ENCODE measurements around the gene SMTN. TPM values are rescaled to one million over a fixed set of nuclear protein-coding genes. Genes with fewer than 3 reads are reported as not detected.

Gene SMTN
- total RNA-seq = 10 to 100 TPM; 40.1 to 45.8 TPM

DNA sequence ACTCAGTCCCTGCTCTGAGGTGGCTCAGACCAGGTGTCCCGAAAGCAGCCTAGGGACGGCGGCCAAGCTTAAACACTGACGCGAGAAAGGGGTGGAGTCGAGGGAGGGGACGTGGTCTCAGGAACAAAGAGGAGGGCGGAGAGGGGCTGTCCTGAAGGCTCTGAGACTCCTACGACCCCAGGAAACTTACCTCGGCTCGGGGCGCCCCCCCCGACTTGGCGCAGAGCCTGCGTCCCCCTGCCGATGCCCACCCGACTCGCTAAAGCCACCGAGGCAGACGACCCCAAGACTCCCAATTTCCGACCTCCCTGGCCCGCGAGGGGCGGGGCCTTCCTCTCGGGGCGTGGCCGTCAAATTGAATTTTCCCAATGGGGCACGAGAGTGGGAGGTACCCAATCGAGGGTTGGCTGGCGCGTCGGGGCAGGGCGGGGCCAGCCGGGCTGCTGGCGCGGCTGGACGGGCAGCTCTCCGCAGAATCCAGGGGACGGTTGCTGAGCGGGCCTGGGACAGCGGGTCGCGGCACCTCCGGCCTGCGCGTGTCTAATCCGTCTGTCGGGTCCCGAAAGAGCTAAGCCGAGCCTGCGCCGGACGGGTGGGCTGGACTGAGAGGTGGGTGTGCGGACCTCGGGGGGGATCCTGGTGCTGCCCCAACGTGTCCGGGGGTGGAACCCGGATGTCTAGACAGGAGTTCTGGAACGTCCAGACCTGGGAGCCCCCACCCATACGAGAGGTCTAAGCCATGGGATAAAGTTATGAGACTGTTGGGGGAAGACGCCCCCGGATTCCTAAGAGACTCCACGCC lies at the start of gene SMTN:
Gene SMTN, plus strand, starts transcription at position 471 of the 802 bp plus-strand sequence. CDS start 1,941 bp downstream, outside the sequence.
- H3K36me3 Mint-ChIP-seq (ENCODE audit: low read depth) = peaks cover 2% of the 10 kb centered on the region
- peaks cover 30% of the 10 kb centered on the region for H3K4me1 Mint-ChIP-seq
- ChIA-PET CTCF (interaction anchor here (0.5 to 1.7 kb wide), 5 partner anchors 26 to 431 kb away, joined by 3 read pairs; partner anchors contain the start of gene SELENOM), POLR2A (interaction anchor here (1.1 kb wide), 2 partner anchors 17 to 26 kb away, joined by 3 to 4 read pairs; partner anchors contain the start of gene SELENOM)
- no peaks in the 10 kb centered on the region for H3K9me3 Mint-ChIP-seq (ENCODE audit: low read depth)
- H3K27ac Mint-ChIP-seq = peak within 1 kb of the TSS; percentile 63
- H3K4me3 Mint-ChIP-seq = peak within 1 kb of the TSS; percentile 82
- DNase-seq (peak; percentile 92), ATAC-seq (peak; percentile 67)
- intact Hi-C loops (cut with DNase I, micrococcal nuclease) = loop anchor here (1.0 to 10.0 kb wide), 6 partner anchors 264 to 1196 kb away; partner anchors contain the start of genes MTMR3 (in 1 of the 2) and PES1 (in 1 of the 2)
- no peaks in the 10 kb centered on the region for H3K27me3 Mint-ChIP-seq

DNA sequence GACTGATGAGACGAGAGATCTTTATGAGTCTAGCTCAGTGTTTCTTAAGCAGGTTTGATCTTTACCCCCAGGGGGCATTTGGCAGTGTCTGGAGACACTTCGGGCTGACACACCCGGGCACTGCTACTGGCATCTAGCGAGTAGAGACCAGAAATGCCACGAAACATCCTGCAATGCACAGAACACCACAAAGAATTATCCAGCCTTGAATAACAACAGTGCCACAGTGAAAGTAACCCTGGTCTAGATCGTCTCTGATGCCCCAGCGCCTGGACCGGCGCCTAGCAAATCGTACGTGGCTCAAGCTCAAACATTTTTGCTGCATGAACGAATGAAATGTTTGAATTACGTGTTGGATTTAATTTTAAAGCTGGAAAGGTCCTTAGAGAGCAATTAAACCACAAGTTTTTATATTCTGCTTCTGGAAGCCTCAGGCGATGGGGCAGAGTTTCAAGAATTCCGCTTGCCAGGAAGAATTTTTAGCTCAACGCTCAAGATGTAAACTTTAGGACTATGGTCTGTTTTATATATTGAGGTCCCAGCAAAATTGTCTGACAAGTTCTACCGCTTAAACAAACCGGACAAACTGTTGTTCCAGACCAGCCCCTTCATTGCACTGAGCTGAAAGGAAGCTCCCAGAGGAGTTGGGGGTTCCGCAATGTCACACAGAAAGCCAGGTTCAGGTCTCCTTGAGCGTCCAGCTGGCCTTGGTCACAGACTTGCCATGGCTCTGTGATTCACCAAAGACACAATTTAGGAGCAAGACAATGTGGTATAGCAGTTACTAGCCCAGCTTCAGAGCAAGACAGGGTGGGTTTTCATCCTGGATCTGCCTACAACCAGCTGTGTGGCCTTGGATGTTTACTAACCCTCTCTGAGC lies 44.2 kb upstream of the SMTN start:
- Mint-ChIP-seq H3K27ac (no peak overlapping the region), H3K4me3 (no peak overlapping the region), H3K27me3 (no peaks in the 10 kb centered on the region), H3K36me3 (ENCODE audit: low read depth) (no peaks in the 10 kb centered on the region), H3K4me1 (no peaks in the 10 kb centered on the region), H3K9me3 (ENCODE audit: low read depth) (no peaks in the 10 kb centered on the region)
- ChIA-PET CTCF (interaction anchor here (0.8 kb wide), 1 partner anchor 30 kb away, joined by 3 read pairs; no protein-coding TSS in a partner anchor), POLR2A (no interaction called here)
- DNase-seq (no peak), ATAC-seq (no peak)
- intact Hi-C loops (cut with DNase I, micrococcal nuclease) = no loop called here

DNA sequence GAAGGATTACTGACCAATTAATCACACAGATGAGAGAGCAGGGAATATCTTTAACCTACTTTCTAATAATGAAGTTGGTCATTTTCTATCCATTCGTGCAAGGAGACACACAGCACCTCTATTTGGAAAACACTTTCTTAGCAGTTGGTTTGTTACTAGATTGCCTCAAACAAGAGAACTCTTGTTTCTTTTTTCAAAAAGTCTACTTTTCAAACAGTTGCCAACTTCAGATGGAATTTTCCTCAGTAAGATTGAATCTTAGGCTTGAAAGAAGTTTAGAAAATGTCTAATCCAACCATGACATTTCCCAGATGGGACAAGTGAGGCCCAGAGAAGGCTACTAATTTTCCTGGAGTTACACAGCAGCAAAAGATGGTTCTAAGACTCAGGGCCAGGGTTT lies 42.4 kb upstream of the SMTN start:
- DNase-seq (no peak), ATAC-seq (no peak)
- POLR2A ChIA-PET = no interaction called here
- no peaks in the 10 kb centered on the region for H3K27me3 Mint-ChIP-seq
- no peak overlapping the region for H3K4me3 Mint-ChIP-seq
- H3K4me1 Mint-ChIP-seq = no peaks in the 10 kb centered on the region
- CTCF ChIA-PET = no interaction called here
- intact Hi-C loops (cut with DNase I, micrococcal nuclease) = no loop called here
- H3K27ac Mint-ChIP-seq = no peak overlapping the region
- H3K9me3 Mint-ChIP-seq (ENCODE audit: low read depth) = no peaks in the 10 kb centered on the region
- H3K36me3 Mint-ChIP-seq (ENCODE audit: low read depth) = no peaks in the 10 kb centered on the region

DNA sequence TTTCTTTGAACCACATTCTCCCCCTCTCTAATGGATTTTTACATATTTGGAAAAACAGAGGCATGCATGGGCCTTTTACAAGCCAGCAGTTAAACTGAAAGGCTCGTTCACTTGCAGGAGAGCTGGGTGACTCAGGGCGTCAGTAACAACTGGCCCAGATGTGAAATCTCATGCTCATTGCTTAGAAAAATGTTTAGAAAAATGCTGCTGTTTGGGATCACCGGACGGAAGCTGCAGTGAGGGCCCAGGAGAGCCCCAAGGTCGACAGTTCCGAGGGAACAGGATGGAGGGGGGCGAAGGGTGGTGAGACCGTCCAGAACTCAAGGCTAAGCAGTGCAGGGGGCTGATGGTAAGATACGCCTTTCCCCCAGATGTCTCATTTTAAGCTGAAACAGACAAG lies 41.7 kb upstream of the SMTN start:
- Mint-ChIP-seq H3K36me3 (ENCODE audit: low read depth) (no peaks in the 10 kb centered on the region), H3K27ac (no peak overlapping the region), H3K9me3 (ENCODE audit: low read depth) (no peaks in the 10 kb centered on the region), H3K4me1 (no peaks in the 10 kb centered on the region), H3K27me3 (no peaks in the 10 kb centered on the region), H3K4me3 (no peak overlapping the region)
- no peak for ATAC-seq
- ChIA-PET CTCF (no interaction called here), POLR2A (no interaction called here)
- DNase-seq = no peak
- intact Hi-C loops (cut with DNase I, micrococcal nuclease) = no loop called here

DNA sequence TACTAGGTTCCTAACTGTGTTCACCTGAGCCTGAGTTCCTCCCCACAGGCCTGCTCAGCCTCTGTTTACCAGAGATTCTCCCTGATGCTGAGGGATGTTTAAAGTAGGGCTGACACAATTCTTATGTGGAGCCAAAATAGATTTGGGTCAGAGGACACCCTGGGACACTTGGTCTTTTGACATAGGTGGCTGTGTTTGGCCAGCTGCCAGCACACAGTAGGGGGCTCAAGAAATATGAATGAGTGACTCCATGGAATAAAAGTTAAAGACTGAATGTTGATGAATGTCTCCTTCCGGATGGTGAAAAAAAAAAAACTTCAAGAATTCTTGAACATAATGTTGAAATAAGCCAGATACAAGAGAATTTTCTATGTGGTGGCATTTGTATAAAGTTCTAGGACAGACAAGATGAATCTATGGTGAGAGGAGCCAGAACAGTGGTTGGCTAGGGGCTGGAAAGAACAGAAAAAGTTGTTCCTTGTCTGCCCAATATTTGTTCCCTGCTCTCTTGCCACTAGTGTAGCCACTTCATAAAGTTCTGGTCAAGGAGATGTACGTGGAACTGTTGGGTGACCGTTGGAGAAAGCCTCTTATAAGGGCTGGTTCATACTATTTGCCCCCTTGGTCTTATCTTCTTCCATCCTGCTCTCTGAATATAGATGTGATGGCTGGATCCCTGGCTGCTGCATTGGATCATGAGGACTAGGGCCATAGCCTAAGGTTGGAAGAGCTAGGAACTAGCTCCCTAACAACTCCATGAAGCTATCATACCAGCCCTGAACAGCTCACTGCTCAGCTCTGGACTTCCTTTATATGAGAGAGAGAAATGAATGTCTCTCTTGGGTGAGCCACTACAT lies 40.3 kb upstream of the SMTN start:
- CTCF ChIA-PET = interaction anchor here (0.6 kb wide), 1 partner anchor 411 kb away, joined by 5 read pairs; no protein-coding TSS in a partner anchor
- Mint-ChIP-seq H3K27ac (no peak overlapping the region), H3K9me3 (ENCODE audit: low read depth) (no peaks in the 10 kb centered on the region), H3K4me3 (no peak overlapping the region), H3K36me3 (ENCODE audit: low read depth) (no peaks in the 10 kb centered on the region), H3K27me3 (no peaks in the 10 kb centered on the region), H3K4me1 (no peaks in the 10 kb centered on the region)
- POLR2A ChIA-PET = interaction anchor here (0.8 kb wide), 1 partner anchor 118 kb away, joined by 4 read pairs; no protein-coding TSS in a partner anchor
- intact Hi-C loops (cut with DNase I, micrococcal nuclease) = no loop called here
- ATAC-seq (no peak), DNase-seq (no peak)

DNA sequence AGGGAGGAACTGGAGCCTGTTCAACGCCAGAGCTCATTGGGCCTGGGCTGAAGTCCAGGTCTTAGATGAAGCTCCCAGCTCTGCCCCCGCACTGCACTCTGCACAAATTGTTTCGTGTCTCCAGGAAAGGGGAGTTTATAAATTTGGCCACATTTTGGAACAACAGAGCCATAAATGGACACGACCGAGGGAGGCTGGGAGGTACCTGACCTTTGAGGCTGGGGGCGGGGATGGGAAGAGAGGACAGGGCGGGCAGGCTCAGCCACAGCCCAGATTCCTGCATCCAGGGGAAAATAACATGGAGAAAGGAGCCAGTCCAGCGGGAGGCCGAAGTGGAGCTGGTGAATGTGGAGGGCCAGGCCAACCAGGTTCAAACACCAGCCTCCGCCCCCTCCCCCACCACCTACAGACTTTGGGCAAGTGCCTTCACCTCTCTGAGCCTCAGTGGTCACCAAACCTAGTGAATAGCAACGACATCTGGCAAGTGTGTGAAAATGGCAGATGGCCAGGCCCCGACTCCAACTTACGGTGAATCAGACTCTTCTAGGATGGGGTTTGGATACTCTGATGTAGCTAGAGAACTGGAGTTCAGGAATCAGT lies 36.8 kb upstream of the SMTN start:
- no peak overlapping the region for H3K4me3 Mint-ChIP-seq
- DNase-seq (no peak), ATAC-seq (no peak)
- H3K27ac Mint-ChIP-seq = no peak overlapping the region
- ChIA-PET CTCF (interaction anchor here (0.6 kb wide), 1 partner anchor 20 kb away, joined by 3 read pairs; no protein-coding TSS in a partner anchor), POLR2A (no interaction called here)
- H3K4me1 Mint-ChIP-seq = no peaks in the 10 kb centered on the region
- no peaks in the 10 kb centered on the region for H3K27me3 Mint-ChIP-seq
- H3K9me3 Mint-ChIP-seq (ENCODE audit: low read depth) = no peaks in the 10 kb centered on the region
- intact Hi-C loops (cut with DNase I, micrococcal nuclease) = no loop called here
- H3K36me3 Mint-ChIP-seq (ENCODE audit: low read depth) = no peaks in the 10 kb centered on the region

DNA sequence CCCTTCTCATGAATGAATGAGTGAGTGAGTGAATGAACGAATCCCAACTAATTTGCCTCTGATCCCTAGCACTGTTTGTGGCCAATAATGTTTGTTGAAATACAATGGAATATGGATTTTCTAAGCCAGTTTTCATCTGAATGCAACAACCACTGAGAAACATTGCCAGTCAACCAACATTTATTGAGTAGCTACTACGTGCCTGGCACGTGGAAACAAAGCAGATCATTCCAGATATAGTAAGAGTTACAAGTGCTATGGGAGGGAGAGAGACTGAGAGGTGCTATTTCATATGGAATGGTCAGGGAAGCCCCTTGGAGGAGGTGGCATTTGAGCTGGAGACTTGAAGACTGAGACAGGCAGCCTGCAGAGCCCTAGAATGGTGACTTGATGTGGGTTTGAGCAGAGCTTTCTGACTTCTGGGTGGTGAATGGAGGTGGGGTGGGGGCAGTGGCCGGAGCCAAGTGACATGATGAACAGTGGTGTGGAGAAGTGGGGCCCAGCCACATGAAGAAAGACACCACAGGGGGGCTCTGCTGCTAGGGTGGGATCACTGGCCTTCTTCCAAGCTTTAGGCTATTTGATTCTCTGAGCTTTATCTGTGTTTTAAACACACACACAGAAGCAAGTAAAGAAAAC lies 35.1 kb upstream of the SMTN start:
- H3K36me3 Mint-ChIP-seq (ENCODE audit: low read depth) = no peaks in the 10 kb centered on the region
- no peaks in the 10 kb centered on the region for H3K4me1 Mint-ChIP-seq

DNA sequence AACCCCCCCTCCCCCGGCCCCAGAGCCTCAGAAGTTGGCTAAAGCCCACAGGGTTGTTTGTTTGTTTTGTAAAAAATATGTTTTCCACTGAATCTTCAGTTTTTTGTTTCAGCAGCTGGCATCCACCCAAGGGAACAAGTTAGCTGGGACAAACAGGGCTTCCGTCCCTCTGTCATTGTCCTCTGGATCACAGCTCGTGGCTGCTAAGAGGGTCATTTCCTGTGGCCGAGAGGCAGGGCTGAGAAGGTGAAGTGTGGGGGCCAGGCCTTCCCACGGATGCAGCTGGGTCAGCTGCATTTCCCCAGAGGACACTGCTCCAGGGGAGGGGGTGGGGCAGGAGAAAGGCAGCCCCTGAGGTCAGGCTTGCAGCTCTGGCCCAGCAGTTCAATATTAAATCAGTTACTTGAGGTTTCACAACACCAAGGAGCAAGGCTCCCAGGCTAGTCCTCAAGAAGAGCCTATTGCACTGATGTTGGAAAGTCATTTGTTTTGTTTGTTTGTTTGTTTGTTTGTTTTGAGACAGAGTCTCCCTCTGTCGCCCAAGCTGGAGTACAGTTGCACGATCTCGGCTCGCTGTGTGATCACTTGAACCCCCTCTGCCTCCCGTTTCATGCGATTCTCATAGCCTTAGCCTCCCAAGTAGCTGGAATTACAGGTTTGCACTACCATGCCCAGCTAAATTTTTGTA lies 34.4 kb upstream of the SMTN start:
- no peaks in the 10 kb centered on the region for H3K36me3 Mint-ChIP-seq (ENCODE audit: low read depth)
- H3K4me3 Mint-ChIP-seq = no peak overlapping the region
- DNase-seq = no peak
- H3K4me1 Mint-ChIP-seq = no peaks in the 10 kb centered on the region
- POLR2A ChIA-PET = no interaction called here
- H3K27ac Mint-ChIP-seq = no peak overlapping the region
- intact Hi-C loops (cut with DNase I, micrococcal nuclease) = no loop called here
- no peak for ATAC-seq
- CTCF ChIA-PET = interaction anchor here (0.5 to 1.1 kb wide), 3 partner anchors 18 to 996 kb away, joined by 3 to 4 read pairs (median 3); no protein-coding TSS in a partner anchor
- H3K9me3 Mint-ChIP-seq (ENCODE audit: low read depth) = no peaks in the 10 kb centered on the region
- H3K27me3 Mint-ChIP-seq = no peaks in the 10 kb centered on the region

More for the DNA sequence above, 35.1 kb upstream of the SMTN start:
- Mint-ChIP-seq H3K9me3 (ENCODE audit: low read depth) (no peaks in the 10 kb centered on the region), H3K27me3 (no peaks in the 10 kb centered on the region), H3K27ac (no peak overlapping the region), H3K4me3 (no peak overlapping the region)
- POLR2A ChIA-PET = no interaction called here
- DNase-seq = no peak
- intact Hi-C loops (cut with DNase I, micrococcal nuclease) = no loop called here
- ATAC-seq = no peak
- CTCF ChIA-PET = interaction anchor here (0.5 to 1.1 kb wide), 4 partner anchors 19 to 1420 kb away, joined by 3 to 4 read pairs (median 3); no protein-coding TSS in a partner anchor

DNA sequence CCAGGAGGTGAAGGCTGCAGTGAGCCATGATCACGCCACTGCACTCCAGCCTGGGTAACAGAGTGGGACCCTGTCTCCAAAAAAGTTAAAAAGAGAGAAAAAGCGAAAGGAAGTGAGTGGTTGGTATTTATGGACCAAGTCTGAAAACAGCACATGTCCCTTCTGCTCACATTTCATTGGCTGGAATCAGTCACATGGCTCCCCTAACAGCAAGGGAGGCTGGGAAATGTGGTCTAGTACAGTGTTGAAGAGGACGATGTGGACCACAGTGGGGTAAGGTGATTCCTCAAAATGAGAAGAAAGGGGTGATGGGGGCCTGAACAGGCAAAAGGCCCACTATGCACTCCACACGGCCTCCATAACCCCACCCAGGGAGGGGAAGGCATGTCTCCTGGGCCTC lies 32.5 kb upstream of the SMTN start:
- CTCF ChIA-PET = no interaction called here
- Mint-ChIP-seq H3K27ac (no peak overlapping the region), H3K36me3 (ENCODE audit: low read depth) (no peaks in the 10 kb centered on the region), H3K4me3 (no peak overlapping the region), H3K9me3 (ENCODE audit: low read depth) (no peaks in the 10 kb centered on the region), H3K4me1 (no peaks in the 10 kb centered on the region), H3K27me3 (no peaks in the 10 kb centered on the region)
- POLR2A ChIA-PET = no interaction called here
- ATAC-seq = no peak
- intact Hi-C loops (cut with DNase I, micrococcal nuclease) = no loop called here
- no peak for DNase-seq

DNA sequence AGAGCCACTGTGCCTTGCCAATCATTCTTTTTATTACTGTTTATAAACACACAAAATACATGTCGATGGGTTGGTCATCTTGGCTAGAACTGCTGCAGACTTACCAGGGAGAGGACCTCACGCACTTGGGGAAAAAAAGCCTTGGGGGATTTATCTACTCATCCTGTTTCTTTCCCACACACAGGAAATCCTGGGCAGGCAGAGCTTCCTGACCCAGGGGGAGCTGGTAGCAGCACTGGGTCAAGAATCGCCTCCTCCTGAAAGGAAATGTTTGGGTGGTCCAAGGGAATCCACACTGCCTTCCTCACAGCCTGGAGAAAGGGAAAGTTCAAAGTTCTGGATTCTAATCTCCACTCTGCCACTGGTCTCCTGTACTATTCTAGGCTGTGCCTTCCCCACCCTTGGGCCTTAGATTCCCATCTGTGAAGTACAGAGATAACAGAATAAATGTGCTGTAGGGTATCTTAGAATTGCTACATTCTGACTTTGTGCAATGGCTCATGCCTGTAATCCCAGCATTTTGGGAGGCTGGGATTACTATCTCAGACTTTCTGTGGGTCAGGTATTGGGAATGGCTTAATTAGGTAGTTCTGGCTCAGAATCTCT lies 31.2 kb upstream of the SMTN start:
- Mint-ChIP-seq H3K27ac (no peak overlapping the region), H3K4me1 (no peaks in the 10 kb centered on the region), H3K4me3 (no peak overlapping the region), H3K9me3 (ENCODE audit: low read depth) (no peaks in the 10 kb centered on the region), H3K36me3 (ENCODE audit: low read depth) (no peaks in the 10 kb centered on the region), H3K27me3 (no peaks in the 10 kb centered on the region)
- intact Hi-C loops (cut with DNase I, micrococcal nuclease) = no loop called here
- DNase-seq = no peak
- ChIA-PET CTCF (no interaction called here), POLR2A (no interaction called here)
- no peak for ATAC-seq
